Heart right ventricle (tissue), 16 donors: ENCODE measurements around the gene FKBP1B. TPM values are rescaled to one million over a fixed set of nuclear protein-coding genes. Genes with fewer than 3 reads are reported as not detected.
A peak's percentile ranks its signal among the peaks of the same experiment; 100 is the strongest.

ENCODE experiments used
- ATAC-seq, 8 donors: fragments of 200-7000 bp; cut with Tn5 transposase; one replicate each; pipeline ENCODE4 v1.9.1; 2020; ENCODE audit warnings: mild to moderate bottlenecking in 8 of 8, moderate library complexity in 8 of 8, moderate number of reproducible peaks in 1 of 8
- DNase-seq, 2 donors: peaks; one replicate each; pipeline ENCODE4 v3.0.0-alpha.2; 2020
- H3K27ac ChIP-seq, 10 donors: fragments of 200-600 bp; sonication (generic) in 2 of 10; one replicate each; pipeline versions ENCODE4 v1.5.0 to v1.8.0; 2020 to 2022; ENCODE audit warnings: mild to moderate bottlenecking in 3 of 10
- H3K27me3 ChIP-seq, 7 donors: fragments of 200-600 bp; one replicate each; pipeline ENCODE4 v1.8.0; 2021 to 2022; ENCODE audit warnings: mild to moderate bottlenecking in 2 of 7
- H3K36me3 ChIP-seq, 9 donors: fragments of 200-600 bp; sonication (generic) in 1 of 9; one replicate each; pipeline versions ENCODE4 v1.5.0 to v1.8.0; 2020 to 2022; ENCODE audit warnings: mild to moderate bottlenecking in 2 of 9
- H3K4me1 ChIP-seq, 9 donors: fragments of 200-600 bp; sonication (generic) in 1 of 9; one replicate each; pipeline versions ENCODE4 v1.5.0 to v1.8.0; 2020 to 2022; ENCODE audit warnings: mild to moderate bottlenecking in 4 of 9
- H3K4me3 ChIP-seq, 10 donors: fragments of 200-600 bp; sonication (generic) in 2 of 10; one replicate each; pipeline versions ENCODE4 v1.5.0 to v1.8.0; 2020 to 2022; ENCODE audit warnings: mild to moderate bottlenecking in 7 of 10, moderate library complexity in 2 of 10
- H3K9me3 ChIP-seq, 11 donors: fragments of 200-600 bp in 10 of 11; sonication (generic) in 2 of 11; one replicate each; pipeline versions ENCODE4 v1.5.0 to v1.8.0; 2013 to 2022; ENCODE audit warnings: mild to moderate bottlenecking in 2 of 11, control low read depth in 1 of 11, moderate library complexity in 1 of 11
- CTCF ChIP-seq, 9 donors: fragments of 200-600 bp; sonication (generic) in 2 of 9; IDR thresholded peaks; one replicate each; pipeline versions ENCODE4 v1.5.0 to v1.8.0; 2021 to 2022; ENCODE audit warnings: antibody characterized with exemption in 9 of 9, mild to moderate bottlenecking in 5 of 9, moderate library complexity in 1 of 9
- WGBS, 2 donors: extraction: QIAGEN DNeasy Blood & Tissue Kit; methylation state at CpG; one replicate each; pipeline ENCODE4 v1.1.7; 2013; ENCODE audit warnings: inconsistent platforms in 1 of 2; 5-methylcytosine and 5-hydroxymethylcytosine counted together
- intact Hi-C, 10 donors: fragments of 100-400 bp; cut with DNase I; formaldehyde crosslinking; loops; one replicate each; pipeline versions ENCODE4 v1.11.1 to v1.14.2; 2022
- polyA plus RNA-seq, 2 donors: library from polyadenylated mRNA; stranded (reverse); fragments of 200-250 nt; gene quantifications; one replicate each; pipeline ENCODE4 v1.2.3, GENCODE V29; 2013
- total RNA-seq, 10 donors: library from RNA; stranded (reverse); fragmentation: NEBNext Ultra II Directional in 3 of 10; extraction: Animal tissue kit (Norgen Biotek cat#: 25700) in 3 of 10; gene quantifications; one replicate each; pipeline versions ENCODE4 v1.2.1 to v1.2.4, GENCODE V29; 2021 to 2023
- donor health status: Arrhythmogenic right ventricular cardiomyopathy.
- donor health status: ischemic (EF 13 %, LVEDD 7.1; RV severe dilation, severe dysfunction).
- donor health status: healthy with polysubstance abuse.
- donor health status: DM: no; HTN: yes; CAD: no.
- donor health status: DM: no; HTN: no; CAD: no.
- donor health status: ischemic (EF 25% LVEDD 6.9; RV normal size, moderate dysfunction).
- donor health status: ischemic (EF 25% LVEDD 5.7; RV mildly dilated, moderate dysfunction).
- donor health status: healthy.
- donor health status: DM: yes; HTN: yes; CAD: no.
- donor health status: Ischemic cardiomyopathy.
- donor health status: ischemic (EF 35%, LVEDD 5.7; RV mildly dilated, moderate dysfunction).
- donor health status: nonischemic (EF 11% LVEDD 7.7; RV severe dilation, severe dysfunction).
- donor health status: DM: yes; HTN: yes; CAD: no.
- donor health status: PGD.
- donor health status: ischemic (EF 29% LVEDD 5.4; RV normal size, mild dysfunction).
- donor health status: nonischemic (EF 23%, LVEDD 6.1; RV moderate dilation, normal function).

The FKBP1B gene
- total and polyA plus RNA-seq, 12 donors: 0.61 to 6.3 (median 1.7) TPM; not detected in 1

DNA sequence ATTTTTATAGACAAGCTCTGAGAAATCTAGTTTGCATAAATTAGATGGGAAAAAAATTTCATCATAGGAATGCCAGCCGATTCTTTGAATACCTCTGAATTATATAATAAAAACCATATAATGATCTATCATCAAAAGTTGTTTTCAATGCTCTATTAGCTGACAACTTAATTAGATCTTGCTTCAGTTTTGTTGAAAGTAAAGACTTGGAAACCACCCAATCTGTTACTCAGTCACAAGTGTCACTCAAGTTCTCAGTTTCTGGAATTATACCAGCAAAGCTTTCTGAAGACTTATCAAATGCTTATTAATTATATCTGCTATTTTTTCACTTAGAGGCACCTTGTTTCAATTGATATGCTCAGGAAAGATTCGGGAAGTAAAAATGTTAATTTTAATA is 52.5 kb downstream of the FKBP1B start:
- DNase-seq (no peak), ATAC-seq (no peak)
- Histone ChIP-seq H3K36me3 (peaks cover 0 to 13% (median 0%) of the 10 kb centered on the region in 9 donors), H3K27me3 (no peaks in the 10 kb centered on the region), H3K9me3 (peaks cover 0 to 17% (median 0%) of the 10 kb centered on the region in 11 donors), H3K4me3 (no peak overlapping the region), H3K27ac (no peak overlapping the region), H3K4me1 (no peaks in the 10 kb centered on the region)
- 68 to 95% methylated on average over 2 of the region's 2 CpGs for WGBS, 2 donors
- intact Hi-C loops: no loop called here
- TF ChIP-seq CTCF (IDR thresholded peaks at IDR 0.05): no peak

GRCh38 chr2:24102677-24103076 is 53.1 kb downstream of the FKBP1B start:
- H3K9me3 ChIP-seq: peaks cover 0 to 19% (median 0%) of the 10 kb centered on the region in 11 donors
- intact Hi-C loops: no loop called here

DNA sequence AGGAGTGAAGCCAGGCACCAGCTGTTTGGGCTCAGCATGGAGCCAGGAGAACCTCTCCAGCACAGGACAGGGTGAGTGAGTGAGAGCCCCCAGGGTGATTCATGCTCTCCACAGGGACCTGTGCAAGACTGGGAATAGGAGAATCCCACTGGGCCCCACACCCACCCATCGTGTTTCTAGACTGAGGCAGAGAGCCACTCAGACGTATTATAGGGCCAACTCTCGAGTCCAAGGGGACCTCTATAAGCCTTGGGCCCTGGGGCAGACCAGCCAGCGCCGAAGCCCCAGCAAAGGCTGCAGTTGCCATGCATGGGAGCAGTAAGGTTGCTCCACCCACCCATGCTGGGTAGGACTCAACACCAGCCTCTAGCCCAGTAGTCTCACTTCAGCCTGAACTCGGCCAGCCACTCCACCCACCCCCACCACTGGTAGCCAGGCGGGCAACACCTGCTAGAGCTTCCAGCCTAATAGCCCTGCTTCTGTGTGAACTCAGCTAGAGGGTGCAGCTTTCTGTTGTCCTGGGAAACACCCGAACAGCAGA is 54.6 kb downstream of the FKBP1B start:
- Histone ChIP-seq H3K36me3 (peaks cover 0 to 13% (median 0%) of the 10 kb centered on the region in 9 donors), H3K27ac (no peak overlapping the region), H3K9me3 (peaks cover 0 to 23% (median 0%) of the 10 kb centered on the region in 11 donors), H3K27me3 (no peaks in the 10 kb centered on the region), H3K4me3 (no peak overlapping the region), H3K4me1 (no peaks in the 10 kb centered on the region)
- DNase-seq (no peak), ATAC-seq (no peak)
- intact Hi-C loops: no loop called here
- no peak for TF ChIP-seq CTCF (IDR thresholded peaks at IDR 0.05)
- 94 to 97% methylated on average over 8 of the region's 8 CpGs for WGBS, 2 donors

More at GRCh38 chr2:24102677-24103076, 53.1 kb downstream of the FKBP1B start:
- H3K4me1 ChIP-seq: no peaks in the 10 kb centered on the region
- DNase-seq: no peak
- TF ChIP-seq CTCF (IDR thresholded peaks at IDR 0.05): no peak
- WGBS, 2 donors: 88 to 89% methylated on average over 1 of the region's 1 CpG
- H3K4me3 ChIP-seq: no peak overlapping the region
- peaks cover 0 to 13% (median 0%) of the 10 kb centered on the region in 9 donors for H3K36me3 ChIP-seq
- no peak overlapping the region for H3K27ac ChIP-seq
- ATAC-seq: no peak
- H3K27me3 ChIP-seq: no peaks in the 10 kb centered on the region

- H3K4me1 ChIP-seq: no peaks in the 10 kb centered on the region
- H3K9me3 ChIP-seq: peaks cover 0 to 22% (median 0%) of the 10 kb centered on the region in 11 donors
- 57 to 65% methylated on average over 4 of the region's 4 CpGs for WGBS, 2 donors
- no peaks in the 10 kb centered on the region for H3K27me3 ChIP-seq
- no peak overlapping the region for H3K27ac ChIP-seq
- H3K36me3 ChIP-seq: peaks cover 0 to 13% (median 0%) of the 10 kb centered on the region in 9 donors
- intact Hi-C loops: no loop called here
- no peak for TF ChIP-seq CTCF (IDR thresholded peaks at IDR 0.05)
- ATAC-seq: peak in 1 of 8 donors; percentile 31
- H3K4me3 ChIP-seq: no peak overlapping the region
- no peak for DNase-seq
These were observed 55.4 kb downstream of the FKBP1B start for GRCh38 chr2:24104906-24105305.
